Panc1 (cell line): ENCODE results near the gene CLIC4.

ENCODE experiments used
- CTCF ChIP-seq: fragments of 450-650 bp; IDR thresholded peaks from 2 replicates; pipeline ENCODE4 v1.5.1; 2017; ENCODE audit warnings: mild to moderate bottlenecking
- POLR2AphosphoS5 ChIP-seq: IDR thresholded peaks from 2 replicates; pipeline ENCODE4 v1.6.1; 2012; ENCODE audit warnings: mild to moderate bottlenecking, low read depth, low read length, moderate library complexity

DNA sequence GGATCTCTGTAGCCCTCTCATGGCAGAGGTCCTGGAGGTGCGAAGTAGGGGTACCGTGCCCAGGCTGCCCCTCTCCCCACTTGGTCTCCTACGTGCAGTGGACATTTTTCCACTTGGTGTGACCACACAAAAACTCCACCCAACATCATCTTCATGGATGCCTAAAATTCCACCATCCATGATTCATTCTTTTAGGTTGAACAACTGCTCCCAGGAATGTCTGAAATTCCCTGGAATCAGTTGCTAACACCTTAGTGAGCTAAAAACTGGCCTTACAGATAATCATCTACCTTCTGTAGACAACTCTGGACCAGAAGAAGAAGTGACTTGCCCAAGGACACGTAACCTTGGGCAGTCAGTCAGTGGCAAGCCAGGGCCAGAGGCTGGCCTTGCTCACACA is 32.1 kb upstream of the CLIC4 start:
- TF ChIP-seq CTCF (no peak), POLR2AphosphoS5 (no peak)
